OCI-LY1 (cell line): ENCODE measurements around the gene DLX4.

ENCODE experiments used
- CTCF ChIP-seq: fragments of 200-600 bp; sonication (generic), shearing (Covaris generic); IDR thresholded peaks from 2 replicates; pipeline ENCODE4 v1.5.1; 2017; ENCODE audit warnings: mild to moderate bottlenecking, antibody characterized with exemption, low read length, moderate library complexity, mixed read lengths
- EZH2 ChIP-seq: fragments of 200-600 bp; sonication (generic), shearing (Covaris generic); IDR thresholded peaks from 2 replicates; pipeline ENCODE4 v1.8.0; 2017; ENCODE audit warnings: borderline replicate concordance, mixed run types, mild to moderate bottlenecking, antibody characterized with exemption, low read length, moderate library complexity, mixed read lengths

- TF ChIP-seq CTCF: no peak
- TF ChIP-seq EZH2: no peak
Measured at GRCh38 chr17:49987681-49988441, 18.9 kb downstream of the DLX4 start.
